HG03378 (cell line): ENCODE data around the gene ESYT2.

Experiments used
- ATAC-seq: cut with Tn5 transposase; IDR thresholded peaks from one replicate; pipeline ENCODE4 v1.9.1; 2021; ENCODE audit warnings: mild to moderate bottlenecking, moderate library complexity; ENCODE audit not compliant: unreplicated experiment

The ESYT2 gene

GRCh38 chr7:158804335-158804734 is 25.0 kb downstream of the ESYT2 start:
- no peak for ATAC-seq

DNA sequence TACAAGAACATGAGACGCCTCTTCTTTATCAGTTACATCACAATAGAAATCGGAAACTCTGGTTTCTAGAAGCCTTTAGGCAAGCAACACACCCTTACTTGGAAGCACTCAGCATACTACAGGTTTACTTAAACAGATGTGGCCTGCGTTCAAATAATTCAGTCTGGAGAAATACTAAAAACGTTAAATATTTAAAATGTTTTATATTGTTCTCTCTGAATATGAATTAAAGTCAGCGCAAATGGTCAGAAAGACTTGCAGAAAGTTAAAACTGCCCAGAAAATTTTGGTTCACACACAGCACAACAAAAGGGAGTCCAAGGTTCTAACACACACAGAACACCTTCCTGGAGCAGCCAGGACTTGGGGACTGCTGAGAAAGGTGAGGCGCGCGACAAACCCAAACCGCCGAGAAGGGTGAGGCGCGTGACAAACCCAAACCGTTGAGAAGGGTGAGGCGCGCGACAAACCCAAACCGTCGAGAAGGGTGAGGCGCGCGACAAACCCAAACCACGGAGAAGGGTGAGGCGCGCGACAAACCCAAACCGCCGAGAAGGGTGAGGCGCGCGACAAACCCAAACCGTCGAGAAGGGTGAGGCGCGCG is 25.8 kb downstream of the ESYT2 start:
- no peak for ATAC-seq

- ATAC-seq = no peak
These were observed 26.6 kb downstream of the ESYT2 start for GRCh38 chr7:158802535-158803366.

GRCh38 chr7:158798741-158799140 is 30.6 kb downstream of the ESYT2 start:
- no peak for ATAC-seq

DNA sequence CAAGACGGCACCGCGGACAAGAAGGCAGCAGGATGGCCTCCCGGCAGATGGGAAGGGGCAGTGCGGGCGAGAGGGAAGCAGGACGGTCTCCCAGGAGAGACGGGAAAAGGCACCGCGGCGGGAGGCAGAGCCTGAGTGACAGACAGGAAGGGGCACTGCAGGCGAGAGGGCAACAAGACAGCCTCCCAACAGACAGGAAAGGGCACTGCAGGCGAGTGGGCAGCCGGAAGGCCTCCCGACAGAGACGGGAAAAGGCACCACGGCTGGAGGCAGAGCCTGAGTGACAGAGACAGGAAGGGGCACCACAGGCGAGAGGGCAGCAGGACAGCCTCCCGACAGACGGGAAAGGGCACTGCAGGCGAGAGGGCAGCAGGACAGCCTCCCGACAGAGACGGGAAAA is 32.6 kb downstream of the ESYT2 start:
- no peak for ATAC-seq

DNA sequence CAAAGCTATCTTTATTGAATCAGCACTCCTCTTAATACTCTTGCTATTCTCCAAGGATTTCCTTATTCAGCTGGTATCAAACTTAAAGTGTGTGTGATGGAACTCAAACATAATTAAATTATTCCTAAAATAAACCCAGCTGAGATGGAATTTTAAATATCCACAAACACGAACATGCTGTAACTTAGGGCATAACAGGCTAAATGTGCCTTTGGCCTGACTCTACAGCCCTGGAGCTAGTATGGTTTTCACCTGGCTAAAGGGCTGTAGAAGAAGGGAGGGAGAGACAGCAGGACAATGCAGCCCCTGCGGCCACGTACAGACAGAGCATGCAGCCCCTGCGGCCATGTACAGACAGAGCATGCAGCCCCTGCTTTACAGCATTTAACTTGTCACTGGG is 34.0 kb downstream of the ESYT2 start:
- no peak for ATAC-seq

GRCh38 chr7:158791107-158791506 is 38.2 kb downstream of the ESYT2 start:
- ATAC-seq = no peak

DNA sequence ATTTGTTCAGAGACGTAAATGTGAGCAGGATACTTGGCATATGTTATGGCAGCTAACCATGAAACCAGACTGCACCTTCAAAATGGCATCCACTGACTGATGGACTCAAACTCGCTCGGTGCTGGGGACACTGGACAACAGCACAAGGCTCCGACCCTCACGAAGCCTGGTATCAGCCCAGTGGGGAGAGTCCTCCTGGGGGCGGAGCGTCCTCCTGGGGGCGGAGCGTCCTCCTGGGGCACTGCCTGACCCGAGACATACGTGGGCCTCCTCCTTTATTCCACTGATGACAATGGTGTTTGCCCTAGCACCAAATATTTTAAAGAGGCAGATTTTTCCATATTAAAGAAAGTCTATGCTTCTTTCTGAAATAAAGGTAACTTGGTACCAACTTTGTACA is 39.5 kb downstream of the ESYT2 start:
- no peak for ATAC-seq

DNA sequence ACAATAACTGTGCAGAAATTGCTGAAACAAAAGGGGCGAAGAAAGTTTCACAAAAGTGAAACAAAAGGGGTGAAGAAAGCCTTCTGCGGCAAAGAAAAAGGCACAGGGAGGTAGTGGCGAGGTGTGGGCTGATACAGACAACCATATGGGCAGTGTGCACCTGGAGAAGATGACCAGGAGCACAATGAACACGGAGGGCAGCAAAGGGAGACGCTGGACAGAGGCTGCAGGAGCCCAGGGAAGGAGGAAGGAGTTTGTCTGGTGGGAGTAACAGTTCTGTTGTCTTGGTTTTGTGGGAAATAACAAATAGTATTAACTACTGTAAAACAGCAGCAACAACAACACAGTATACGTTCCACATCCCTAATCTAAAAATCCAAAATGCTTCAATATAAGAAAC is 42.4 kb downstream of the ESYT2 start:
- ATAC-seq = no peak

- ATAC-seq = no peak
These were observed 45.0 kb downstream of the ESYT2 start for GRCh38 chr7:158784270-158784669.

DNA sequence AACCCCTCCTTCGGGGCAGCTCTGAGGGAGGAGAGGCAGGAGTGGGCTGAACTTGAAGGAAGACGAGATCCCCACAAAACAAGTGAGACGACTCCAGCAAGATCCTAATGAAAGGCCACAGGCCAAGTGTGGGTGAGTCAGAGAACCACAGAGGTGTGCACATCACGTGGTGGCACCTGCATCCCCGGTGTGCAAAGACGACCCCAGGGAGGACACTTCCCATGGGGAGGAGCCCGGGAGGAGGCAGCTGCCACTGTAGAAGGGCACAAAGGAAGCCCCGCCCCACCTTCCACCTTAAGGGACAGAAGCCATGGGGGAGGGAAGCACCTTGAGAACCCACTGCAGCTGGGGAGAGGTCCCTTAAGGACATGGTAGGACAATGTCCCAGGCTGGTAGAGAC is 45.7 kb downstream of the ESYT2 start:
- ATAC-seq = no peak

GRCh38 chr7:158782761-158783401 is 46.4 kb downstream of the ESYT2 start:
- ATAC-seq = no peak

DNA sequence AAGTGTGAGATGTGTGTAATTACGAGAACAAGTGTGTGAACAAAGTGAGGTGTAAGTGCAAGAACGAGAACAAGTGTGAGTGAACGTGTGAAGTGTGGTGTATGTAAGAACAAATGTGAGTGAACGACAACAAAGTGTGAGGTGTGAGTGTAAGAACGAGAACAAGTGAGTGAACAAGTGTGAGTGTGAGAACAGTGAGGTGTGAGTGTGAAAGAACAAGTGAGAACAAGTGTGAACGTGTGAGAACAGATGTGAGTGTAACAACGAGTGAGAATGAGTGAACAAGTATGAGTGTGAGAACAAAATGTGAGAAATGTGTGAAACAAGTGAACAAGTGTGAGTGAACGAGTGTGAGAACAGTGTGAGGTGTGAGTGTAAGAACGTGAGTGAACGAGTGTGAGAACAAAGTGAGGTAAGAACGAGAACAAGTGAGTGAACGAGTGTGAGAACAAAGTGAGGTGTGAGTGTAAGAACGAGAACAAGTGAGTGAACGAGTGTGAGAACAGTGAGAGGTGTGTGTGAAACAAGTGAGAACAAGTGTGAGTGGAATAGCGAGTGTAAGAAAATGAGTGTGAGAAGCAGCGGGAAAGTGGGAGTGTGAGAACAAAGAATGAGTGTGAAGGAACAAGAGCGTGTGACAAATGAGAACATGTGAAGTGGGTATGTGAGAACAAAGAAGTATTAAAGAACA is 47.2 kb downstream of the ESYT2 start:
- ATAC-seq = no peak

GRCh38 chr7:158781217-158781973 is 47.9 kb downstream of the ESYT2 start:
- ATAC-seq = no peak

DNA sequence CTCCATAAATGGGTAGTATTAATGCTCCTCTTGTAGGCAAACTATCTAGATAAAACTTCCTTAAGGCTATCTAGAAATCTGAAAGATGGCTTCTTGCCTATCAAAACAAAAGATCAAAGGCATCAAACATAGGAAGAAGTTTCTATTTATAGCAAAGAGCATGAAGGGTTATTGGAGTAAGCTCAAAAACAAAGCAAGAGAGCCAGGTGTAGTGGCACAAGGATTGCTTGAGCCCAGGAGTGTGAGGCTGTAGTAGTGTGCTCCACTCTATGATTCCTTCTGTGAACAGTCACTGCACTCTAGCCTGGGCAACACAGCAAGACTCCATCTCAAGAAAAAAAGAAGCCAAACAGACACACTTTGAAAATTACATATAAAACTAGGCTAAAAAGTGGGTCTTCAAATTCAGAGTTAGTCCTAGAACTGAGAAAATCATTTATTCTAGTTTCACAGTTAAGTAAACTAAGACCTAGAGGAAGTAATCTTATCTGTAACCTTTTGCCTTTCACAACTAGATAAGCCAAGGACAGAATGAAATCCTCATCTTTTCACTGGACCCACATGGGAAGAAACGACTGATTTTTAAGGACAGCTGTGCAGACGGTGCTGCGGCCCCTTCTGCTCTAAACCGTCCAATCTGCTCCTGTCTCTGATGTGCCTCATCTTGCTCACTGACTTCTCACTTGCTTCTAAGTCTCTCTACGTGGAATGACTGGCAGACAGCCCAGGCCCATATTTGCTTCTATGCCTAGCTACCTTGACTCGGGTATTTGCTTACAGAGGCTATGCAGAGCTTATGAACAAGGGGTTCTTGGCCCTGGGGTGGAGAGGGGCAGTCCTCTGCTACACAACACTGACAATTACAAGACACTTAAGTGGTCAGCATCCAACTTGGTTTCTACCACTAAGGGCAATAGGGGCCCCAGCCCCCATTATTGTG is 50.0 kb downstream of the ESYT2 start:
- ATAC-seq = no peak

DNA sequence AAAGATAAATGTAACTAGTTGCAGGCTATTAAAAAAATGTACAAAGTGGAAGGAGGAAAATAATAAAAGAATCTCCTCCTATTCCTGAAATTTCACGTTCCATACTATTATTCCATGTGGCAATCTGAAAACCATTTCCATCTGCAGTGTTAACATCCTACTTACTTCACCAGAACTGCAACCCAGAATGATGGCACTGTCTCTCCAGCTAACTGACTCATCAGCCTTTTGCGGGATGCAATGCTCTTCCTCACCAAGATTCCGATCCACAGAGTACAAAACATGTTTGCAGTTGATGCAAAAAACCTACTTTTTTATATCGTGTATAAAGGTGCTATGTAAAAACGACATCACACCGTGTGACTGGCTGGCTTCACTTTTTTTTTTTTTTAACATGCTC is 50.8 kb downstream of the ESYT2 start:
- no peak for ATAC-seq

- no peak for ATAC-seq
These were observed 51.5 kb downstream of the ESYT2 start for GRCh38 chr7:158777793-158778192.

- no peak for ATAC-seq
These were observed 52.8 kb downstream of the ESYT2 start for GRCh38 chr7:158776474-158776873.

DNA sequence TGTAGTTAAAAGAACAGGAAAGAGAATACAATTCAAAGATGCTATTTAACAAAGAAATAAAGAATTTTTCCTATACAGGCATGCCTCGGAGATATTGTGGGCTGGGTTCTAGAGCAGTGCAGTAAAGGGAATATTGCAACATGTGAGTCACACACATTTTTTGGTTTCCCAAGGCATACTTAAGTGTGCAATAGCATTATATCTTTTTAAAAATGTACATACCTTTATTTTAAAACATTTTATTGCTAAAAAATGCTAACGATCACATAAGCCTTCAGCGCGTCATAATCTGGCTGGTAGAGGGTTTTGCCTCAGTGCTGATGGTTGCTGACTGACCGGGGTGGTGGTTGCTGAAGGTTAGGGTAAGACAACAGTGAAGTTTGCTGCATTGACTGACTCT is 54.4 kb downstream of the ESYT2 start:
- no peak for ATAC-seq

- ATAC-seq = no peak
These were observed 56.4 kb downstream of the ESYT2 start for GRCh38 chr7:158772916-158773315.
